ENCODE results near the gene LRPAP1. TPM values are rescaled to one million over a fixed set of nuclear protein-coding genes. Genes with fewer than 3 reads are reported as not detected.

Gene LRPAP1
- total RNA-seq, 1 donor from 2014 or later = 227 TPM

DNA sequence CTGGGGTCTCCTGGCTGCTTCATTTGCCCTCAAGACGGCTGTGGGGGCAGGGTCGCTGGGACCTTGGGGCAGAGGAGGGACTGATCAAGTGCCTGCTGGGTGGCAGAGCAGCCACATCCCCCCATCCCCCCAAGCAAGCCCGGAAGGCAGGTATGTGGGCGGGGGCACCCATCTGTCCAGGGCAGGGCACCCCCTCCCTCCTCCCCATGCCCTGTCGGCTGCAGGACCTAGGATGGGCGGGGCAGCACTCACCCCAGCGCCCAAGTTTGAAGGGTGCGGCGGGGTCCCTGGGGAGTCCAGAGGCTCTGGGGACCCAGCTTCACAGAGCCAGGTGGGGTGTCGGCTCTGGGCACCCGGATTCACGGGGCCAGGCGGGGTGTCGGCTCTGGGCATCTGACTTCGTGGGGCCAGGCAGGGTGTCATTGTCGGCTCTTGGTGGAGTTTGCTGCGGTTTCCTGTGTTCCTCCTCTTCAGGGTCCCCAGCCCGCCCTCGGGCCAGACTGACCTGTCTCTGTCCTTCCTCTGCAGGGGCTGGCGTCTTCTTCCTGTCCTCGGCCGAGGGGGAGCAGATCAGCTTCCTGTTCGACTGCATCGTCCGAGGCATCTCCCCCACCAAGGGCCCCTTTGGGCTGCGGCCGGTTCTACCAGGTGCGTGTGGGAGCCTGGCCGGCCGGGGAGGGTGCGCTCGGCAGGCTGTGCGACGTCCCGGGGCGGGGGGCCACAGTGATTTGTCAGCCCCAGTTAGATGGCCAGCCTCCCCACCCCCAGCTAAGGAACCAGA is 47.0 kb downstream of the LRPAP1 start:
- DNase-seq (ENCODE audit: low spot score) = no peak

DNA sequence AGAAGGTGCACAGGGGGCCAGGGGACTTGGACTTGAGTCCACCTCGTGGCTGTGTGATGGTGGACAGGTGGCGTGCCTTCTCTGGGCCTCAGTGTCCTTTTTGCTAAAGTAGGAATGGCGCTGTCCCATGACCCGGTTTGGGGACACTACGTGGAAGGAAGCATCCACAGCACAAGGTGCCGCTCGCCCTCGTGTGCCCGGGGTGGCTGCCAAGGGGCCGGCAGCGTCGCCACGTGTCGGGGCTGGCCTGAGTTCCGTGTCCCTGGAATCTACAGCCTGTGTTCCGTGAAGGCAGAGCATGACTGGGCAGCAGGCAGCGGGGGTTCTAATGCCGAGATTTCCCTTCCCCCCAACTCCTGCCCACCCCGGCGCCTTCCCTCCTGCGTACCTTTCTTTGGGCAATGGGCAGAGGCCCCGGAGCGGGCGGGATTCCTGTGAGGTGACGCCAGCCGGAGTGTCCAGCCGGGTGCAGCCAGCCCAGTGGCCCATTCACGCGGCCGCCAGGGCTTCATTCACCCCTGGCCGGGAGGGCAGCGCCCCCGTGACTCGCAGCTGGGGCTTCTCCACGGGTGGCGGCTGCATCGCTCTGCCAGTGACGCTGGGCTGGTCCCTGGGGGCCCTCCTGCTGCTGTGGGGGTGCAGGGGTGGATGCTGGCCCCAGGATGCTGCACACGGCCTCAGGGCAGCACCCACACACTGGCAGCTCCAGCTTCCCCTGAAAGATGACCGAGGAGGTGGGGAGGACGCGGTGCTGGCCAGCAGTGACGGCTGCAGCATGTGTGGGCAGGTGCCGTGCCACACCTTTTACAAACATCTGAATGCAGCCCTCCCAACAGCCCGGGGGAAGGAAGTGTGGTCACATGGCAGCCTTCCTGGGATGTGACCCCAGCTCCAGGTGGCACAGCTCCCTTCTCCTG is 47.9 kb downstream of the LRPAP1 start:
- peak; percentile 45 for DNase-seq (ENCODE audit: low spot score)

DNA sequence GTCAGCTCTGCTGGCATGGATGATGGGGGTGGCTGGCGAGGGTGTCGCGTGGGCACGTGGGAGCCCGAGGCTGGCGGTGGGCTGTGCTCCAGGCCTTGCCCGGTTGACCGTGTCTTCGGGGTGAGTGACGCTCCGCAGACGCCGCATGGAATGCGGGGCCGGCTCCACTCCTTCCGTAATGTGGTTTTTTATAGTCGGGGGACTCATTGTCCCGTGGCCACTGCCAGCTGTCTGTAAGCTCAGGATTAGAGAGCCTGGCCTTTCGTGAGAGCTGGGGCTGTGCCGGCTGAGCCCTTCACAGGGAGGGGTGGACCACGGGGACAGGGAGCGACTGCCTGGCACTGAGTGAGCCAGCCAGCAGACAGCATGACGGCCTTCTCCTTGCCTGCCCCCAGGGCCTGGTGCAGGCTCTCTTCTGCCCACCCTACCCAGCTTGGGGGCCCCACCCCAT is 48.7 kb downstream of the LRPAP1 start:
- no peak for DNase-seq (ENCODE audit: low spot score)

DNA sequence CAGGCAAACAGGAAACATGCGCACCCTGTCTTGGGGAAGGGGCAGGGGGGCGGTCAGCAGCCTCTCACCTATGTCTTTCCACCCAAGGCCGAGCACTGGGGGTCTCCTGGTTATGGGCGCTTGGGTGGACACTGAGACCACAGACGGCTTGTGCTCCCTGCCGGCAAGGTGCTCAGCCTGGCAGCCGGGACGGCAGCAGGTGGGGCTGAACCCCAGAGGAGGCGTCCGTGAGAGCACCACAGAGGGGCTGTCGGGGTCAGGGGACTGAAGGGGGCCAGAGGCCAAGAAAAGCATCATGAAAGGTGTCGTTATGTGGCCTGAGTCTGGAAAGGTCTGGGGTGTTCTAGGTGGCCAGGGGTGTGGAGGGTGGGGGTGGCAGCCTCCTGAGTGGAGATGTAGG is 49.5 kb downstream of the LRPAP1 start:
- no peak for DNase-seq (ENCODE audit: low spot score)

DNA sequence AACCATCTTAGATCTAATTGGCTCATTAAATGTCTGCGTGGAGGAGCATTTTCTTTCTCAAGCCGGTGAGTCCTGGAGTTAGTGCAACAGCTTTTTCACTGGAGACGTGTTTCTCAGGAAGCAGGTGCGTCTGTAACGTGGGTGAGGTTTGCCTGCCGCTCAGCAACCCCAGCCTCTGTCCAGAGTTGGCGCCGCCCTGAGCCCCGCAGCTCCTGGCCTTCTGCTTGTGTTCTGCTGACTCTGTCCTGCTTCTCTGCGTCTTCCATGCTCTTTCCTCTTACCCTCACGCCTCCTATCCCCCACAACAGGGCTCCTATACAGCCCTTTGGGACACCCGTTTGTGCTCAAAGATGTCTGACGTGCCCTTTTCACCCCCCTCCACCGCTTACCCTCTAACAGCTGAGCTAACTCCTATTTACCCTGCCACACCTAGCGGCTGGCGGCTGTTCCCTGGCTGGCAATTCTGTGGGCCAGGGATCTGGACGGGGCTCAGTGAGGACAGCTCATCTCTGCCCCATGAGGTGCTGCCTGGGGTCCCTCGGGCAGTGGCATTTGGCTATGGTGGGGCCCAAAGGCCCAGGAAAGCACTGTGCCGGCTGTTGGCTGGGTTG is 50.3 kb downstream of the LRPAP1 start:
- no peak for DNase-seq (ENCODE audit: low spot score)

DNA sequence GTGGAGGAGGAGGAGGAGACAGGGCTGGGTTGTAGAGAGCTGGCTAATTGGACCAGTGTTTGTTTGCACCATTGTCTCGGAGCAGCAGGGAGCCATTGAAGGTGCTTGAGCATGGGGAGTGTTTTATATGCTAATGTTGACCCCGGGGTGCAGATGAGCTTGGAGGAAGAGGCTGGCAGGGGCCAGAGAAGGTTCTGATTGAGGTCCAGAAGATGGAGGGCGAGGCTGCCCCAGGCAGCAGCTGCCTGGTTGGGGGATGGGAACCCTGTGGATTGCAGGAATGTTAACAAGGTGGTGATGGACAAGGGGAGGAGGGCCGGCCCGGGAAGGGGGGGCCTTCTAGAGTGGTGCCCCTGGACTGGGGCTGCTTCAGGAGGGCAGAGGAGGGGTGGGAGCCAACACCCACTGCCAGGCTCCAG is 51.1 kb downstream of the LRPAP1 start:
- no peak for DNase-seq (ENCODE audit: low spot score)

DNA sequence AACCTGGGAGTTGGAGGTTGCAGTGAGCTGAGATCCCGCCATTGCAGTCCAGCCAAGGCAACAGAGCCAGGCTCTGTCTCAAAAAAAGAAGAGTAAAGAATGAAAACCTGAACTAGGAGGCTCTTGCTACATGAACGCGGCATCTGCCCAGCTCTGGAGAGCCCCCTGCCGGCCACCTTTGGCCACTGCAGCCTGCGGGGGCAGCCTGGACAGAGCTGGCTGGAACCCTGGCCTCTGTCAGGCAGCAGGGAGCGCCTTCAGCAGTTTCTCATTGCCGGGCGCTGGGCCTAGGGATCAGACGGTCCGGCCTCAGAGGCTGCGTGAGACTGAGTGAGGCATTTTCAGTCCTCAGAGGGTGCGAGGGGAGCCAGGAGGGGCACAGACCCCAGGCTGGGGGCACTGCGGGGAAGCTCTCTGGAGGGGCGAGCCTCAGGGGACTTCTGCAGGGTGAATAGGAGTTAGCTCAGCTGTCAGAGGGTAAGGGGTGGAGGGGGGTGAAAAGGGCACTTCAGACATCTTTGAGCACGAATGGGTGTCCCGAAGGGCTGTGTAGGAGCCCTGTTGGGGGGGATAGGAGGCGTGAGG is 51.6 kb downstream of the LRPAP1 start:
- peak; percentile 82 for DNase-seq (ENCODE audit: low spot score)

DNA sequence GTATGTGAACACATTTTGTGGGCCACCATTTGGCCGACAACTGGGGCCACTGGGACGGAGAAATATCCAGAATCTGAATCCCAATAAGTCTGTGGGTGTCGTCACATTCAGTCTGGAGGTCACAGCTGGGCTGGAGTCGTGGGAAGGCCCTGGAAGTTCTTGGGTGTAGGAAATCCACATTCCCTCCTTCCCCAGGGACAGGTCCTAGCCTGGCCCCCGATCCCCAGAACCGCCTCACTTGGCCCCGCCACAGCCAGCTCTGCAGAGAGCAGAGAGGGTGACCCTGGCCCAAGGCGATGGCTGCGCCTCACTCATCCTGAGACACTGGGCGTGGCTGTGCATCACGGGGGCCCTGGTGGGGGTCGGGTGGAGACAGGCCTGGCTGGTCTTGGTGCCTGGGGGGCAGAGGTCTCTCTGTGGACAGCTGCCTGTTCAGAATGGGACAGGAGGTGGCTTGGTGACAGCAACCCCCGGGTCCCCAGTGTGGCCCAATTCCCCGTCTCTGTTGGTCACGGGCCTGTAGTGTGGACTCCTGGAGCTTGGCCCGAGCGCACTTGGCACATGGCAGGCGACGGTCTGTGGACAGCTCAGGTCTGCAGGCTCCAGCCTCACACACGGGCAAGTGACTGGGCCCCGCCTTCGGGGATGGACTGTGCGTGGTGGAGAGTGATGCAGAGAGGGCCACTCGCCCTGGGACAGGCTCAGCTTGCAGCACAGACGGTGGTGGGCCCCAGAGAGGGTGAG is 52.7 kb downstream of the LRPAP1 start:
- DNase-seq (ENCODE audit: low spot score) = no peak

DNA sequence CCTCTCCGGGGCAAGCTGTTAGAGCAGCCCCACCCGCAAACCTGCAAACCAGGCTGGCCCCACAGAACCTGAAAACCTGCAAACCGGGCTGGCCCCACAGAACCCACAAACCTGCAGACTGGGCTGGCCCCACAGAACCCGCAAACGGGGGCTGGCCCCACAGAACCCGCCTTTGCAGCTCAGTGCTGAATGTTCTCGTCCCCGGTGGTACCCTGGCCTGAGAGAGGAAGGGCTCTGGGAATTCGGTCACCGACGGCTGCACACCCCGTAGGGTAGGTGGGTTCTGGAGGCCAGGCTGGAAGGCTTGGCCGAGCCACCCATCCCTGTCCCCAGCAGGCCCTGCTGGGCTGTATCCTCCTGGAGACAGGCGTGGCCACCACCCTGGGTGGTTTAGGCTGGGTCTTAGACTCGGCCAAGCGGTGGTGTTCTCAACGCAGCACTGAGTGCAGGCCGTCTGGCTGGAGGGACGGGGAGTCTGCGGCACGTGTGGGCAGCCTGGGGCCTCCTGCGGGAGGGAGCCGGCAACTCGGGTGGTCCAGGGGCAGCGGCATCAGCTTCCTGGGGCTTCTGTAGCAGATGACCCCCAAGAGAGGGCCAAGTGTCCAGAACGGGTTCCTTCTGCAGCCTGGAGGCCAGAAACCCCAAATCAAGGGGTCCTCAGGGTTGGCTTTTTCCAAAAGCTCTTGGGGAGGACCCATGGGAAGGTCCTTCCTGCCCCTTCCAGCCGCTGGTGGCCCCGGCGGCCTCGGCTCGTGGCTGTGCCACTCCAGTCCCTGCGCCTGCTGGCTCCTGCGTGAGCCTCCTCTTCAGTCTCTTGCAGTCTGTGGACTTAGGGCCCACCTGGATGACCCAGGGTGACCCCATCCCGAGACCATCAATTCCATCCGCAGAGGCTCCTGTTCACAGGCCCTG is 53.5 kb downstream of the LRPAP1 start:
- no peak for DNase-seq (ENCODE audit: low spot score)

DNA sequence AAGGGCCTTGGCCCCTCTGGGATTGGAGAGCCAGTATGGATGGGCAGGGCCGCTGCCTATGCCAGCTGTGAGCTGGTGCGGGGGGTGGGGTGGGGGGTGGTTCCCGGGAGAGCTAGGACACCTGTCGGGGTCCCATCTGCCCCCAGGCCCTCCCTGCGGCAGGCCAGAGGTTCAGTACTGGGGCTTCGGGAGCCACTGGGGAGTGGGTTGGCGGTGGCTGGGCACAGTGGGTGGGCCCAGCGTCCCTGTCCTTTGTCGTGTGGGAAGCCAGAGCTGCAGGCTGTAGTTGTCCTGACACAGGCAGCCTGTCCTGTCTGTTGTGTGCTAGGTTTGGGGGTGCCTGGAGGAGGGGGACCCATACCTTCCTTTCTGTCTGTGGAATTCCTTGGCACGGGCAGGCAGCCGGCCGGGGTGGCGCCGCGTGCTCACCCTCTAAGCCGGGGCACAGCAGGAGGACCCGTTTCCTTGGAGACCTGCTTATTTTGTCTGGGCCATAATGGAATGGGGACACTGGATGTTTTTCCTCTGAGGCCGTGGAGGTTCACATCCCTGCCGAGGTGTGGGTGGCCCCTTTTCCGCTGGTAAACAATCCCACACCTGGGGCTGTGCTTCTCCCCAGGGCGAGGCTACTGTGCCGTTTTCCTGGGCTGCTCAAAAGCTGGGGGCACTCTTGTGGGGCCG is 54.3 kb downstream of the LRPAP1 start:
- DNase-seq (ENCODE audit: low spot score) = no peak

DNA sequence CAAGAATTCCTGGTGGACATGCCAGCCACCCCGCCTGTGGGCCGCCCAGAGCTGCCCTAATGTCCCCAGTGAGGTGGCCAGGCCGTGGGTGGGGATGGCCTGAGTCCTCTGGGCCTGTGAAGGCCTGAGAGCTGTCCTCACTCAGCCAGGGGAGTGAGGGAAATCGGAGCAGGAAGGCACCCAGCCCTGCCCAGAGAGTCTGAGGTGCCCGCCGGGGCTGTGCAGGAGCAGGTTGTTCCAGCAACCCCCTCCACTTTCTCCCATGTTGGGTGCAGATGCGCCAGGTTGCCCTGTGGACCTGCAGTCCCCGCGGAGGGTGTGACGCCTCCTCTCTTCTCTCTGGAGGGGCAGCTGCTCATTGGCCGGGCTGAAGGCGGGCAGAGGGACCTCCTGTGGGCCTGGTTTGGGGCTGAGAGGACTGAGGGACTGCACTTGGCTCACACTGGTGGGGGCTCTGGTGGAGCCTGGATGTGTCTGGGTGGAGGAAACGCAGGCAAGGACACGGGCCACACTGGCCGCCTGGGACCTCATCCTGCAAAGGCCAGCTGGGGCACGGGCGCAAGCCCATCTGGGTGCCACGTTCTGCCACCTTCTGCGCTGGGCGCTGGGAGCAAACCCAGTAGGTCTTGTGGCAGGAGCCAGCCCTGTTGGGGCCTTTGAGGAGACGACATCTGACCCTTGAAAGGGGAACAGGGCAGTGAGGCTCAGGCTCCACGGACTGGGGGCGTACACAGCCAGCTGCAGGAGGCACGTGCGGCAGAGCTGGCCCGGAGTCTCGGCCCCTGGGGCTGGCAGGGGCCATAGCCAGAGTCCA is 55.1 kb downstream of the LRPAP1 start:
- no peak for DNase-seq (ENCODE audit: low spot score)

DNA sequence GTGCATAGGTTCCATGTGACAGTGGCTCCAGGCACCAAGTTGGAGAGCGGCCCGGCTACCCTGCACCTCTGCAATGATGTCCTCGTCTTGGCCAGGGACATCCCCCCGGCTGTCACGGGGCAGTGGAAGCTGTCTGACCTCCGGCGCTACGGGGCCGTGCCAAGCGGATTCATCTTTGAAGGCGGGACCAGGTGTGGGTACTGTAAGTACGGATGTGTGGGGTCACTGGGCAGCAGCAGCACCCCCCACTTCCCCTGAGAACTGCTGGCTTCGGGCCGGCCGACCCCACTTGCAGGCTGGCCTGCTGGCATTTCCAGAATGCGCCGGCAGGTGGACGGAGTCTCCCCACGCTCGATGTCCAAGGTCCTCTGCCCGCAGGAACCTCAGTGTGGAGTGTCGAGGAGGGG is 55.9 kb downstream of the LRPAP1 start:
- no peak for DNase-seq (ENCODE audit: low spot score)

DNA sequence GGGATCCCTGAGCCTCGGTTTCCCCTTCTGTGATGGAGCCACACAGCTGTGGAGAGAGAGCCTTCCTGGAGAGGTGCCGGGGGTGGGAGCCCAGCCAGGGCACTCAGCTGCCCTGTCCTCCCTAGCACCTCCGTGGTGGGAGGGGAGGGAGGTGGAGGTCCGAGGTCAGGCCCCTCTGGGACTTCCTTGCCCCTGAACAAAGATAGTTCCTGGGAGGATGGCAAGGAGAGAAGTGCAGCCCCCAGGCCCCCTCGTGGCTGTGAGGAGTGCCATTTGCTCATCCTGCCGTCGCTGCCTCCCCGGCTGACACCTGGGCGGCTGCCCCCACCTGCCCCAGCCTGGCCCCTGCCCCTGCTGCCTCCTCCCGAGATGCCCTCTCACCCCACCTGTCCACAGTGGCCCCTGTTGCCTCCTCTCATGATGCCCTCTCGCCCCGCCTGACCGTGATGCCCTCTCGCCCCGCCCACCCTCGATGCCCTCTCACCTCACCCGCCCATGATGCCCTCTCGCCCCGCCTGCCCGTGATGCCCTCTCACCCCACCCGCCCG is 56.4 kb downstream of the LRPAP1 start:
- no peak for DNase-seq (ENCODE audit: low spot score)

DNA sequence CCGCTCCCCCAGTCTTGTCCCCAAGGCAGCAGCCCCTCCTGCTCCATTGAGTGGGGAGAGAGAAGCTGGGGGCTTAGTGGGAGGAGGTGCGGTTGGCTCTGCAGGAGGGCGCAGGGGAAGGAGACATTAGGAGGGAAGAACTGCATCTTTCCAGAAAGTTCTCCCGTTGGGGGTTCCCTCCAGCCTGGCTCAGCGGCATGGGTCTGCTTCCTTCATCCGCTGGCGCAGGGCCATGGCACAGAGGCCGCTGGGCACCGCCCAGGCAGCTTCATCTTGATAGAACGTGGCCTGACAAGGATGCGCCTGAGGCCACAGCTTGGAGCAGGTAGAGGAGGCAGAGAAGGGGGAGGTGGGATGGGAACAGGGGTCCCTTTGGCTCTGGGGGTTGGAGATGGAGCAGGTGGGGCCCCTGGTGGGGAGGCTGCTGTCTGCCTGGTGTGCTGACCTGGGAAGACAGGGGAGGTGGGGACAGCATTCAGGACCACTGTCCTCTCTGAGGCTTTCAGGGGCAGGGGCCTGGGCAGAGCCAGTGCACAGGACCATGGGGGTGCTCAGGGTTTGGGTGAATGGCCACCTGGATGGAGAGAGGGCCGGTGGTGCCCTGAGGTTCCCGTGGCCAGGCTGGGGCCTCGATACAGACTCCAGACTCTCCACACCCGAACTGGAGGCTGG is 57.0 kb downstream of the LRPAP1 start:
- DNase-seq (ENCODE audit: low spot score) = no peak

DNA sequence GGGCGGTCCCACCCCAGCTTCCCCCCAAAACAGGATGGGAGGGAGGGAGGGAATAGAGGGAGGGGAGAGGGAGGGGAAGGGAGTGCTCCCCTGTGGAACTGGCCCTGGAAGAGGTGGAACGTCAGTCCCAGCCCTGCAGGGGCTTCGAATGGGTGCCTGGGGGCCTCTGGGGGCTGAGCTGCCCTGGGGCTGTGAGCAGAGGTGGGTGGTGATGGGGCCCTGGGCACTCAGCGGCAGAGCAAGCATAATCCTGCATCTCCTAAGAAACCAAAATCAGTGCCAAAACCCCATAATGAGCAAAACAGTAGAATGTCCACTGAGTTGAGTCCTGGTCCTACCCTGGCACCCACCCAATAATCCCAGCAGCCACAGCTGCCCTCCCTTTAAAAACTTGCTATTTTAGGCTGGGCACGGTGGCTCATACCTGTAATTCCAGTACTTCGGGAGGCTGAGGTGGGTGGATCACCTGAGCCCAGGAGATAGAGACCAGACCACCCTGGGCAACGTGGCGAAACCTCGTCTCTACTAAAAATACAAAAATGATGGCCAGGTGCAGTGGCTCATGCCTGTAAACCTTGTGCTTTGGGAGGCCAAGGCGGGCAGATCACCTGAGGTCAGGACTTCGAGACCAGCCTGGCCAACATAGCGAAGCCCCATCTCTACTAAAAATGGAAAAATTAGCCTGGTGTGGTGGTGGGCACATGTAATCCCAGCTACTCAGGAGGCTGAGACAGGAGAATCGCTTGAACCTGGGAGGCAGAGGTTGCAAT is 58.0 kb downstream of the LRPAP1 start:
- no peak for DNase-seq (ENCODE audit: low spot score)

DNA sequence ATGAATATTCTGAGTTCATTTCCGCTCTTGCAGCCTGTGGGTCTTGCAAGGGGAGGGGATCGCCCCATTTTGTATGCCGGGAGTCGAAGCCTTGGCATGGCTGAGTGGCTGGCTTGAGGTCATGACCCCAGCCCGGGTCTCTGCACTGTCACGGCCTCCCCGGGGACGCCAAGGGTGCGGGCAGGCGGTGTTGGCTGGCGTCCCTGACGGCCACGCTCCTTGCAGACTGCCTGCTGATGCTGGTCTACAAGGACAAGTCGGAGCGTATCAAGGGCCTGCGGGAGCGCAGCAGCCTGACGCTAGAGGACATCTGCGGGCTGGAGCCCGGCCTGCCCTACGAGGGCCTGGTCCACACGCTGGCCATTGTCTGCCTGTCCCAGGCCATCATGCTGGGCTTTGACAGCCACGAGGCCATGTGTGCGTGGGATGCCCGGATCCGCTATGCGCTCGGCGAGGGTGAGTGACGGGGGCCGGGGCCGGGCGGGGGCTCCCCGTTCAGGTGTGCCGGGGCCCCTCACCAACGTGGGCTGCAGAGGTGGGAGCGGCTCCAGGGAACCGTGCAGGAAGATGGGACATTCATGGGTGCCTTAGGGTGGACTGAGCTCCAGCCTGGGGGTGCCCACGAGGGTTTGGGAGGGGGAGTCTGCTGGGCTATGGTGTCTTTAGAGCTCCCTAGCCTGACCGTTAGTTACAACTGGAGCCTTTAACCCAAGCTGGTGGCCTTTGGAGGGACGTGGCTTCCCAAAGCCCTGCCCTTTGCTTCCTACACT is 58.9 kb downstream of the LRPAP1 start:
- no peak for DNase-seq (ENCODE audit: low spot score)

All from mucosa of gallbladder (tissue), 1 donor.